Measurements from ENCODE around the gene SHC2.
"Not testable (repeated sequence)": the region's sequence is repeated elsewhere in the genome, so short reads cannot be mapped to it uniquely, and the experiment has no call there.

Gene SHC2

GRCh38 chr19:398719-399118 is 62.1 kb downstream of the SHC2 start:
- in situ Hi-C loops (cut with HindIII; ENCODE audit: low pct_unique_long_range_greater_than_20kb, low sequenced_read_pairs): no loop called here
- DNase-seq (ENCODE audit: low read depth in 1 of 2, low spot score in 1 of 2): no peak
- no peak for TF ChIP-seq JUND (IDR thresholded peaks at IDR 0.05; ENCODE audit: low read depth)

- in situ Hi-C loops (cut with HindIII; ENCODE audit: low pct_unique_long_range_greater_than_20kb, low sequenced_read_pairs): no loop called here
- DNase-seq (ENCODE audit: low read depth in 1 of 2, low spot score in 1 of 2): no peak
- no peak for TF ChIP-seq JUND (IDR thresholded peaks at IDR 0.05; ENCODE audit: low read depth)
Observed at GRCh38 chr19:397941-398706, 62.7 kb downstream of the SHC2 start.

GRCh38 chr19:397321-397720 is 63.5 kb downstream of the SHC2 start:
- in situ Hi-C loops (cut with HindIII; ENCODE audit: low pct_unique_long_range_greater_than_20kb, low sequenced_read_pairs): no loop called here
- no peak for TF ChIP-seq JUND (IDR thresholded peaks at IDR 0.05; ENCODE audit: low read depth)
- no peak for DNase-seq (ENCODE audit: low read depth in 1 of 2, low spot score in 1 of 2)

GRCh38 chr19:395467-395866 is 65.4 kb downstream of the SHC2 start:
- DNase-seq (ENCODE audit: low read depth in 1 of 2, low spot score in 1 of 2): no peak
- in situ Hi-C loops (cut with HindIII; ENCODE audit: low pct_unique_long_range_greater_than_20kb, low sequenced_read_pairs): no loop called here
- no peak for TF ChIP-seq JUND (IDR thresholded peaks at IDR 0.05; ENCODE audit: low read depth)

GRCh38 chr19:394857-395256 is 66.0 kb downstream of the SHC2 start:
- DNase-seq (ENCODE audit: low read depth in 1 of 2, low spot score in 1 of 2); in situ Hi-C loops (cut with HindIII; ENCODE audit: low pct_unique_long_range_greater_than_20kb, low sequenced_read_pairs): not testable (repeated sequence)

GRCh38 chr19:393560-393959 is 67.3 kb downstream of the SHC2 start:
- in situ Hi-C loops (cut with HindIII; ENCODE audit: low pct_unique_long_range_greater_than_20kb, low sequenced_read_pairs); DNase-seq (ENCODE audit: low read depth in 1 of 2, low spot score in 1 of 2): not testable (repeated sequence)

- DNase-seq (ENCODE audit: low read depth in 1 of 2, low spot score in 1 of 2): no peak
- TF ChIP-seq JUND (IDR thresholded peaks at IDR 0.05; ENCODE audit: low read depth): no peak
- in situ Hi-C loops (cut with HindIII; ENCODE audit: low pct_unique_long_range_greater_than_20kb, low sequenced_read_pairs): no loop called here
Observed at GRCh38 chr19:392375-392970, 68.4 kb downstream of the SHC2 start.

GRCh38 chr19:391726-392374 is 69.0 kb downstream of the SHC2 start:
- in situ Hi-C loops (cut with HindIII; ENCODE audit: low pct_unique_long_range_greater_than_20kb, low sequenced_read_pairs): no loop called here
- no peak for DNase-seq (ENCODE audit: low read depth in 1 of 2, low spot score in 1 of 2)
- no peak for TF ChIP-seq JUND (IDR thresholded peaks at IDR 0.05; ENCODE audit: low read depth)

GRCh38 chr19:391207-391557 is 69.7 kb downstream of the SHC2 start:
- no peak for TF ChIP-seq JUND (IDR thresholded peaks at IDR 0.05; ENCODE audit: low read depth)
- DNase-seq (ENCODE audit: low read depth in 1 of 2, low spot score in 1 of 2): no peak
- in situ Hi-C loops (cut with HindIII; ENCODE audit: low pct_unique_long_range_greater_than_20kb, low sequenced_read_pairs): no loop called here

- TF ChIP-seq JUND (IDR thresholded peaks at IDR 0.05; ENCODE audit: low read depth): no peak
- in situ Hi-C loops (cut with HindIII; ENCODE audit: low pct_unique_long_range_greater_than_20kb, low sequenced_read_pairs): no loop called here
- no peak for DNase-seq (ENCODE audit: low read depth in 1 of 2, low spot score in 1 of 2)
Observed at GRCh38 chr19:390386-391206, 70.2 kb downstream of the SHC2 start.

GRCh38 chr19:389935-390289 is 70.9 kb downstream of the SHC2 start:
- in situ Hi-C loops (cut with HindIII; ENCODE audit: low pct_unique_long_range_greater_than_20kb, low sequenced_read_pairs): no loop called here
- DNase-seq (ENCODE audit: low read depth in 1 of 2, low spot score in 1 of 2): no peak
- no peak for TF ChIP-seq JUND (IDR thresholded peaks at IDR 0.05; ENCODE audit: low read depth)

GRCh38 chr19:389255-389934 is 71.4 kb downstream of the SHC2 start:
- in situ Hi-C loops (cut with HindIII; ENCODE audit: low pct_unique_long_range_greater_than_20kb, low sequenced_read_pairs): no loop called here
- DNase-seq (ENCODE audit: low read depth in 1 of 2, low spot score in 1 of 2): no peak
- no peak for TF ChIP-seq JUND (IDR thresholded peaks at IDR 0.05; ENCODE audit: low read depth)

All from T47D (cell line).